ENCODE measurements around the gene FRMPD1.

The FRMPD1 gene

GRCh38 chr9:37626708-37627292, 24.0 kb upstream of the FRMPD1 start:
- no peak for DNase-seq

- DNase-seq = no peak
These were observed 18.3 kb upstream of the FRMPD1 start for GRCh38 chr9:37632479-37632878.

GRCh38 chr9:37635808-37636207, 14.9 kb upstream of the FRMPD1 start:
- no peak for DNase-seq

GRCh38 chr9:37636511-37637448, 14.0 kb upstream of the FRMPD1 start:
- no peak for DNase-seq

GRCh38 chr9:37639109-37639762, 11.5 kb upstream of the FRMPD1 start:
- no peak for DNase-seq

GRCh38 chr9:37639841-37640240, 10.9 kb upstream of the FRMPD1 start:
- no peak for DNase-seq

GRCh38 chr9:37640246-37640645, 10.5 kb upstream of the FRMPD1 start:
- DNase-seq = no peak

GRCh38 chr9:37641331-37641730, 9.4 kb upstream of the FRMPD1 start:
- no peak for DNase-seq

GRCh38 chr9:37643214-37643613, 7.5 kb upstream of the FRMPD1 start:
- DNase-seq = no peak

- no peak for DNase-seq
These were observed 4.7 kb upstream of the FRMPD1 start for GRCh38 chr9:37645903-37646506.

GRCh38 chr9:37650299-37650872, 368 bp upstream of the FRMPD1 start:
- peak in 2 of 51 donors; percentile 12 to 16 for DNase-seq

GRCh38 chr9:37652261-37652660, 1.5 kb downstream of the FRMPD1 start:
- no peak for DNase-seq

- DNase-seq = no peak
These were observed 2.6 kb downstream of the FRMPD1 start for GRCh38 chr9:37653385-37653784.

- no peak for DNase-seq
These were observed 6.2 kb downstream of the FRMPD1 start for GRCh38 chr9:37656936-37657335.

- DNase-seq = no peak
These were observed 9.9 kb downstream of the FRMPD1 start for GRCh38 chr9:37660691-37661090.

GRCh38 chr9:37663926-37664325, 13.2 kb downstream of the FRMPD1 start:
- no peak for DNase-seq

GRCh38 chr9:37667706-37668105, 17.0 kb downstream of the FRMPD1 start:
- no peak for DNase-seq

GRCh38 chr9:37668116-37668601, 17.4 kb downstream of the FRMPD1 start:
- no peak for DNase-seq

GRCh38 chr9:37669232-37669631, 18.5 kb downstream of the FRMPD1 start:
- no peak for DNase-seq

GRCh38 chr9:37675661-37676060, 24.9 kb downstream of the FRMPD1 start:
- peak in 1 of 51 donors; percentile 2 for DNase-seq

- peak in 44 of 51 donors; percentile 3 to 80 (median 41) for DNase-seq
These were observed 25.7 kb downstream of the FRMPD1 start for GRCh38 chr9:37676411-37676830.

All from hypothalamus (tissue), 51 donors.